H9 (cell line): ENCODE results near the gene CEP89. TPM values are rescaled to one million over a fixed set of nuclear protein-coding genes. Genes with fewer than 3 reads are reported as not detected.

Experiments
- DNase-seq: peaks from one replicate; pipeline ENCODE4 v3.0.0-alpha.2; 2017
- H2AFZ ChIP-seq: one replicate; pipeline ENCODE4 v1.6.1; 2013; ENCODE audit warnings: mild to moderate bottlenecking, low read length, control low read depth, moderate library complexity
- H2AK5ac ChIP-seq: 2 replicates; pipeline ENCODE4 v1.6.1; 2013; ENCODE audit warnings: low read length, control low read depth, mixed read lengths; ENCODE audit not compliant: insufficient read length
- H2BK120ac ChIP-seq: one replicate; pipeline ENCODE4 v1.6.1; 2013; ENCODE audit warnings: low read depth, mild to moderate bottlenecking, low read length, control low read depth, inconsistent platforms; ENCODE audit not compliant: poor library complexity, severe bottlenecking
- H2BK12ac ChIP-seq: 2 replicates; pipeline ENCODE4 v1.6.1; 2013; ENCODE audit warnings: low read length, control low read depth, mixed read lengths, low read depth; ENCODE audit not compliant: insufficient read length
- H2BK15ac ChIP-seq: 2 replicates; pipeline ENCODE4 v1.6.1; 2013; ENCODE audit warnings: low read depth, low read length, control low read depth
- H2BK20ac ChIP-seq: one replicate; pipeline ENCODE4 v1.6.1; 2013; ENCODE audit warnings: low read depth, mild to moderate bottlenecking, low read length, control low read depth, inconsistent platforms; ENCODE audit not compliant: poor library complexity, severe bottlenecking
- H2BK5ac ChIP-seq: 2 replicates; pipeline ENCODE4 v1.6.1; 2013; ENCODE audit warnings: low read length, control low read depth, mixed read lengths; ENCODE audit not compliant: insufficient read length
- H3K14ac ChIP-seq: 2 replicates; pipeline ENCODE4 v1.6.1; 2013; ENCODE audit warnings: low read length, control low read depth; ENCODE audit not compliant: insufficient read depth
- H3K18ac ChIP-seq: 2 replicates; pipeline ENCODE4 v1.6.1; 2013; ENCODE audit warnings: low read depth, mild to moderate bottlenecking, mixed read lengths, low read length, control low read depth; ENCODE audit not compliant: insufficient read length
- H3K23ac ChIP-seq: 2 replicates; pipeline ENCODE4 v1.6.1; 2013; ENCODE audit warnings: low read length, control low read depth, mixed read lengths, low read depth; ENCODE audit not compliant: insufficient read length
- H3K23me2 ChIP-seq: 2 replicates; pipeline ENCODE4 v1.6.1; 2013; ENCODE audit warnings: low read depth, mild to moderate bottlenecking, mixed read lengths, low read length, control low read depth; ENCODE audit not compliant: insufficient read length, poor library complexity, severe bottlenecking
- H3K27ac ChIP-seq: 2 replicates; pipeline ENCODE4 v1.5.1; 2013; ENCODE audit warnings: low read length, control low read depth, mixed read lengths, low read depth; ENCODE audit not compliant: insufficient read length
- H3K27me3 ChIP-seq: 2 replicates; pipeline ENCODE4 v1.6.1; 2013; ENCODE audit warnings: low read length, control low read depth, inconsistent platforms; ENCODE audit not compliant: insufficient read depth
- H3K4ac ChIP-seq: 2 replicates; pipeline ENCODE4 v1.6.1; 2013; ENCODE audit warnings: low read depth, mild to moderate bottlenecking, control low read depth, inconsistent platforms, low read length, moderate library complexity
- H3K4me1 ChIP-seq: 2 replicates; pipeline ENCODE4 v1.6.1; 2013; ENCODE audit warnings: low read length, control low read depth, inconsistent platforms; ENCODE audit not compliant: insufficient read depth
- H3K4me2 ChIP-seq: 2 replicates; pipeline ENCODE4 v1.6.1; 2013; ENCODE audit warnings: low read length, control low read depth, mixed read lengths; ENCODE audit not compliant: insufficient read length, insufficient read depth
- H3K56ac ChIP-seq: 2 replicates; pipeline ENCODE4 v1.6.1; 2013; ENCODE audit warnings: low read depth, mild to moderate bottlenecking, mixed read lengths, low read length, control low read depth; ENCODE audit not compliant: insufficient read length
- H3K79me1 ChIP-seq: 2 replicates; pipeline ENCODE4 v1.6.1; 2013; ENCODE audit warnings: low read depth, mild to moderate bottlenecking, moderate library complexity, low read length, control low read depth, inconsistent platforms; ENCODE audit not compliant: insufficient read depth, poor library complexity, severe bottlenecking
- H3K79me2 ChIP-seq: 2 replicates; pipeline ENCODE4 v1.6.1; 2013; ENCODE audit warnings: low read length, control low read depth, inconsistent platforms; ENCODE audit not compliant: insufficient read depth
- H3K9ac ChIP-seq: 2 replicates; pipeline ENCODE4 v1.6.1; 2013; ENCODE audit warnings: low read length, control low read depth, mixed read lengths; ENCODE audit not compliant: insufficient read length; ENCODE audit errors: extremely low read depth
- H3K9me3 ChIP-seq: one replicate; pipeline ENCODE4 v1.6.1; 2013; ENCODE audit warnings: low read depth, low read length, inconsistent platforms; ENCODE audit not compliant: control insufficient read depth
- H3T11ph ChIP-seq: one replicate; pipeline ENCODE4 v1.6.1; 2013; ENCODE audit warnings: mild to moderate bottlenecking, low read length, control low read depth, inconsistent platforms
- H4K20me1 ChIP-seq: one replicate; pipeline ENCODE4 v1.6.1; 2013; ENCODE audit not compliant: control insufficient read depth, insufficient read length, insufficient read depth
- H4K5ac ChIP-seq: 2 replicates; pipeline ENCODE4 v1.6.1; 2013; ENCODE audit warnings: low read depth, mild to moderate bottlenecking, mixed read lengths, low read length, control low read depth; ENCODE audit not compliant: insufficient read length
- H4K8ac ChIP-seq: replicated peaks from 2 replicates; pipeline ENCODE4 v1.6.1; 2013; ENCODE audit warnings: low read length, control low read depth, mixed read lengths, low read depth; ENCODE audit not compliant: insufficient read length
- H4K91ac ChIP-seq: 2 replicates; pipeline ENCODE4 v1.6.1; 2013; ENCODE audit warnings: low read depth, mild to moderate bottlenecking, moderate library complexity, mixed read lengths, low read length, control low read depth; ENCODE audit not compliant: insufficient read length
- H3K27ac Mint-ChIP-seq, 3 experiments: 2 replicates in 2 of 3; 3 replicates in 1 of 3; pipeline ENCODE4 v1.8.0; 2020 to 2021; ENCODE audit warnings: mixed read lengths in 3 of 3, mild to moderate bottlenecking in 1 of 3, moderate library complexity in 1 of 3
- H3K27me3 Mint-ChIP-seq: 2 replicates; pipeline ENCODE4 v1.8.0; 2021; ENCODE audit warnings: low read depth, mild to moderate bottlenecking, moderate library complexity, mixed read lengths
- H3K36me3 Mint-ChIP-seq, 3 experiments: 2 replicates in 2 of 3; 3 replicates in 1 of 3; pipeline ENCODE4 v1.8.0; 2020 to 2021; ENCODE audit warnings: low read depth in 3 of 3, mixed read lengths in 3 of 3; ENCODE audit not compliant: insufficient read depth in 1 of 3
- H3K4me1 Mint-ChIP-seq, 2 experiments: 2 replicates each; pipeline ENCODE4 v1.8.0; 2020; ENCODE audit warnings: mixed read lengths in 2 of 2
- H3K4me3 Mint-ChIP-seq, 2 experiments: 2 replicates in 1 of 2; 3 replicates in 1 of 2; pipeline ENCODE4 v1.8.0; 2020 to 2021; ENCODE audit warnings: mild to moderate bottlenecking in 2 of 2, mixed read lengths in 2 of 2, moderate library complexity in 1 of 2
- H3K9me3 Mint-ChIP-seq, 2 experiments: 2 replicates in 1 of 2; 3 replicates in 1 of 2; pipeline ENCODE4 v1.8.0; 2020; ENCODE audit warnings: mild to moderate bottlenecking in 2 of 2, mixed read lengths in 2 of 2, moderate library complexity in 1 of 2
- CTCF ChIP-seq: fragments of 200-600 bp; sonication (generic); conservative IDR thresholded peaks from 3 replicates; pipeline ENCODE4 v1.8.0; 2021; ENCODE audit warnings: antibody characterized with exemption, mild to moderate bottlenecking
- WGBS: extraction: QIAGEN DNeasy Blood & Tissue Kit; methylation state at CpG from one replicate; pipeline ENCODE4 v1.1.7; 2013; ENCODE audit warnings: missing lambda C conversion rate, low lambda C conversion rate, mixed read lengths; ENCODE audit not compliant: insufficient read length; ENCODE audit errors: extremely low coverage; 5-methylcytosine and 5-hydroxymethylcytosine counted together
- total RNA-seq: library from RNA; stranded (reverse); gene quantifications from 2 replicates; pipeline ENCODE4 v1.2.1, GENCODE V29; 2021

Gene CEP89
- total RNA-seq, 1 experiment from 2014 or later = 22.1 TPM

GRCh38 chr19:32829345-32829896 is 142.3 kb downstream of the CEP89 start:
- H3K9me3 Mint-ChIP-seq = no peaks in the 10 kb centered on the region
- H2BK15ac ChIP-seq = no peak overlapping the region
- H3K36me3 Mint-ChIP-seq = no peaks in the 10 kb centered on the region
- no peak overlapping the region for H3K4me3 Mint-ChIP-seq
- no peaks in the 10 kb centered on the region for H3K79me2 ChIP-seq
- H3K27ac ChIP-seq = no peak overlapping the region
- H3K56ac ChIP-seq = no peak overlapping the region
- no peak overlapping the region for H2BK20ac ChIP-seq
- no peak for TF ChIP-seq CTCF
- no peak overlapping the region for H3K4me2 ChIP-seq
- no peaks in the 10 kb centered on the region; the same call in 1 of the 2 replicates for H3K4me1 ChIP-seq
- no peak overlapping the region for H4K5ac ChIP-seq
- peaks cover 25 to 28% of the 10 kb centered on the region in 2 experiments for H3K4me1 Mint-ChIP-seq
- H3K27me3 ChIP-seq = no peaks in the 10 kb centered on the region
- no peak overlapping the region for H3K18ac ChIP-seq
- no peak overlapping the region for H3K23ac ChIP-seq
- WGBS = no CpG with 5 or more reads among the region's 10 CpGs
- H3K27ac Mint-ChIP-seq = no peak overlapping the region
- no peak overlapping the region for H3T11ph ChIP-seq
- no peak overlapping the region for H2BK120ac ChIP-seq
- no peaks in the 10 kb centered on the region for H3K79me1 ChIP-seq
- peaks cover 5% of the 10 kb centered on the region for H3K27me3 Mint-ChIP-seq
- no peaks in the 10 kb centered on the region for H3K9me3 ChIP-seq
- H2BK5ac ChIP-seq = no peak overlapping the region
- no peak overlapping the region for H2AK5ac ChIP-seq
- H3K9ac ChIP-seq = no peak overlapping the region
- H4K8ac ChIP-seq = no peak overlapping the region
- no peaks in the 10 kb centered on the region for H4K20me1 ChIP-seq
- DNase-seq = no peak
- H2AFZ ChIP-seq = no peak overlapping the region
- no peaks in the 10 kb centered on the region for H3K23me2 ChIP-seq
- H3K4ac ChIP-seq = no peak overlapping the region
- no peak overlapping the region for H4K91ac ChIP-seq
- no peak overlapping the region for H2BK12ac ChIP-seq
- H3K14ac ChIP-seq = no peak overlapping the region
